GM18519 (cell line): ENCODE results near the gene RIPOR3.
"Not testable (repeated sequence)": the region's sequence is repeated elsewhere in the genome, so short reads cannot be mapped to it uniquely, and the experiment has no call there.

Source experiments
- ATAC-seq: cut with Tn5 transposase; IDR thresholded peaks from one replicate; pipeline ENCODE4 v1.9.1; 2021; ENCODE audit warnings: mild to moderate bottlenecking, moderate library complexity; ENCODE audit not compliant: unreplicated experiment, low FRiP score

RIPOR3 gene

GRCh38 chr20:50724112-50724725 lies 32.9 kb upstream of the RIPOR3 start:
- ATAC-seq: no peak

GRCh38 chr20:50723672-50724071 lies 32.3 kb upstream of the RIPOR3 start:
- no peak for ATAC-seq

- ATAC-seq: no peak
Observed at GRCh38 chr20:50722424-50723155, 31.2 kb upstream of the RIPOR3 start.

- ATAC-seq: no peak
Observed at GRCh38 chr20:50721881-50722281, 30.5 kb upstream of the RIPOR3 start.

GRCh38 chr20:50720582-50720981 lies 29.2 kb upstream of the RIPOR3 start:
- ATAC-seq: no peak

- ATAC-seq: no peak
Observed at GRCh38 chr20:50720026-50720425, 28.7 kb upstream of the RIPOR3 start.

- no peak for ATAC-seq
Observed at GRCh38 chr20:50719328-50719727, 28.0 kb upstream of the RIPOR3 start.

GRCh38 chr20:50717974-50718761 lies 26.8 kb upstream of the RIPOR3 start:
- ATAC-seq: no peak

GRCh38 chr20:50717312-50717711 lies 26.0 kb upstream of the RIPOR3 start:
- ATAC-seq: no peak

GRCh38 chr20:50716518-50716917 lies 25.2 kb upstream of the RIPOR3 start:
- ATAC-seq: no peak

- no peak for ATAC-seq
Observed at GRCh38 chr20:50715694-50716093, 24.4 kb upstream of the RIPOR3 start.

- not testable (repeated sequence) for ATAC-seq
Observed at GRCh38 chr20:50714426-50714825, 23.1 kb upstream of the RIPOR3 start.

- ATAC-seq: no peak
Observed at GRCh38 chr20:50713657-50714101, 22.3 kb upstream of the RIPOR3 start.

- no peak for ATAC-seq
Observed at GRCh38 chr20:50712771-50713656, 21.7 kb upstream of the RIPOR3 start.

- ATAC-seq: no peak
Observed at GRCh38 chr20:50711113-50711825, 19.9 kb upstream of the RIPOR3 start.

- no peak for ATAC-seq
Observed at GRCh38 chr20:50710492-50711063, 19.2 kb upstream of the RIPOR3 start.

GRCh38 chr20:50709636-50709973 lies 18.3 kb upstream of the RIPOR3 start:
- no peak for ATAC-seq

GRCh38 chr20:50708845-50709635 lies 17.7 kb upstream of the RIPOR3 start:
- no peak for ATAC-seq

GRCh38 chr20:50704971-50705370 lies 13.6 kb upstream of the RIPOR3 start:
- ATAC-seq: no peak
